ENCODE measurements around the gene JHY.

The JHY gene

GRCh38 chr11:122910775-122911174 lies 28.2 kb downstream of the JHY start:
- peak; percentile 57 for DNase-seq (ENCODE audit: low read depth)

GRCh38 chr11:122917311-122917710 lies 34.8 kb downstream of the JHY start:
- DNase-seq (ENCODE audit: low read depth), result peak; percentile 83
- no peak for TF ChIP-seq CTCF (IDR thresholded peaks at IDR 0.05; ENCODE audit: insufficient read depth, low read depth, low read length, missing control alignments)
- no peak overlapping the region for H3K4me3 ChIP-seq (ENCODE audit: low read length)

More at GRCh38 chr11:122910775-122911174, 28.2 kb downstream of the JHY start:
- peak; percentile 51 for TF ChIP-seq CTCF (IDR thresholded peaks at IDR 0.05; ENCODE audit: insufficient read depth, low read depth, low read length, missing control alignments)
- H3K4me3 ChIP-seq (ENCODE audit: low read length), result no peak overlapping the region

GRCh38 chr11:122918734-122919133 lies 36.2 kb downstream of the JHY start:
- no peak for TF ChIP-seq CTCF (IDR thresholded peaks at IDR 0.05; ENCODE audit: insufficient read depth, low read depth, low read length, missing control alignments)
- no peak overlapping the region for H3K4me3 ChIP-seq (ENCODE audit: low read length)
- no peak for DNase-seq (ENCODE audit: low read depth)

GRCh38 chr11:122920579-122920978 lies 38.0 kb downstream of the JHY start:
- no peak for DNase-seq (ENCODE audit: low read depth)
- H3K4me3 ChIP-seq (ENCODE audit: low read length), result no peak overlapping the region
- no peak for TF ChIP-seq CTCF (IDR thresholded peaks at IDR 0.05; ENCODE audit: insufficient read depth, low read depth, low read length, missing control alignments)

GRCh38 chr11:122922893-122923292 lies 40.3 kb downstream of the JHY start:
- no peak for TF ChIP-seq CTCF (IDR thresholded peaks at IDR 0.05; ENCODE audit: insufficient read depth, low read depth, low read length, missing control alignments)
- H3K4me3 ChIP-seq (ENCODE audit: low read length), result no peak overlapping the region
- no peak for DNase-seq (ENCODE audit: low read depth)

GRCh38 chr11:122923302-122923701 lies 40.7 kb downstream of the JHY start:
- H3K4me3 ChIP-seq (ENCODE audit: low read length), result no peak overlapping the region
- no peak for TF ChIP-seq CTCF (IDR thresholded peaks at IDR 0.05; ENCODE audit: insufficient read depth, low read depth, low read length, missing control alignments)
- peak; percentile 11 for DNase-seq (ENCODE audit: low read depth)

- H3K4me3 ChIP-seq (ENCODE audit: low read length), result no peak overlapping the region
- no peak for TF ChIP-seq CTCF (IDR thresholded peaks at IDR 0.05; ENCODE audit: insufficient read depth, low read depth, low read length, missing control alignments)
- DNase-seq (ENCODE audit: low read depth), result no peak
These were observed 49.0 kb downstream of the JHY start for GRCh38 chr11:122931510-122931909.

All from epithelial cell of esophagus (primary cell).